ENCODE data around the gene TFIP11. TPM values are rescaled to one million over a fixed set of nuclear protein-coding genes. Genes with fewer than 3 reads are reported as not detected.

The TFIP11 gene
- total RNA-seq, 1 experiment from 2014 or later = 26.9 TPM

DNA sequence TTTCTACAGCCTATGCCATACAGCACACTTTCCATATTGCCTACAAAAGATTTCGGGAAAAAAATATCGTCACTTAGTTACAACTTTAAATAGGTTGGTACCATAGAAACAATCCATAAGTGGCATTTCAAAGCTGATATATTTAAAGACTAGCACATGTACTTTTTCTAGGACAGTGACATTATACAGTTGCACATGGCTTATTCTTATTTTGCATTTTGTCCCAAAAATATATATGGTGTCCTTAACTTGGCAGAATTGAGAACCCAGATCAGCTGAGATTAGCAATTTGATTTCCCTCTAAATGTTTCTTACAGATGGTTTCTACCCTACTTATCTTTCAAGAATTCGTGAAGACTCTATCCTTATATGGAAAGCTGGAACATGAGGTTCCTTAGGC lies 3.7 kb upstream of the TFIP11 start (continued):
- TF ChIP-seq ZBTB21 (CRISPR knock-in tag; IDR thresholded peaks at IDR 0.05; ENCODE audit: borderline replicate concordance) (no peak), JUN (CRISPR knock-in tag; IDR thresholded peaks at IDR 0.05) (no peak), GABPB1 (CRISPR knock-in tag; IDR thresholded peaks at IDR 0.05) (no peak)
- TF ChIP-seq, protein P1, sequence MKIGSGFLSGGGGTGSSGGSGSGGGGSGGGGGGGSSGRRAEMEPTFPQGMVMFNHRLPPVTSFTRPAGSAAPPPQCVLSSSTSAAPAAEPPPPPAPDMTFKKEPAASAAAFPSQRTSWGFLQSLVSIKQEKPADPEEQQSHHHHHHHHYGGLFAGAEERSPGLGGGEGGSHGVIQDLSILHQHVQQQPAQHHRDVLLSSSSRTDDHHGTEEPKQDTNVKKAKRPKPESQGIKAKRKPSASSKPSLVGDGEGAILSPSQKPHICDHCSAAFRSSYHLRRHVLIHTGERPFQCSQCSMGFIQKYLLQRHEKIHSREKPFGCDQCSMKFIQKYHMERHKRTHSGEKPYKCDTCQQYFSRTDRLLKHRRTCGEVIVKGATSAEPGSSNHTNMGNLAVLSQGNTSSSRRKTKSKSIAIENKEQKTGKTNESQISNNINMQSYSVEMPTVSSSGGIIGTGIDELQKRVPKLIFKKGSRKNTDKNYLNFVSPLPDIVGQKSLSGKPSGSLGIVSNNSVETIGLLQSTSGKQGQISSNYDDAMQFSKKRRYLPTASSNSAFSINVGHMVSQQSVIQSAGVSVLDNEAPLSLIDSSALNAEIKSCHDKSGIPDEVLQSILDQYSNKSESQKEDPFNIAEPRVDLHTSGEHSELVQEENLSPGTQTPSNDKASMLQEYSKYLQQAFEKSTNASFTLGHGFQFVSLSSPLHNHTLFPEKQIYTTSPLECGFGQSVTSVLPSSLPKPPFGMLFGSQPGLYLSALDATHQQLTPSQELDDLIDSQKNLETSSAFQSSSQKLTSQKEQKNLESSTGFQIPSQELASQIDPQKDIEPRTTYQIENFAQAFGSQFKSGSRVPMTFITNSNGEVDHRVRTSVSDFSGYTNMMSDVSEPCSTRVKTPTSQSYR (CRISPR knock-in tag; IDR thresholded peaks at IDR 0.05) = no peak
- TF ChIP-seq, protein P2, sequence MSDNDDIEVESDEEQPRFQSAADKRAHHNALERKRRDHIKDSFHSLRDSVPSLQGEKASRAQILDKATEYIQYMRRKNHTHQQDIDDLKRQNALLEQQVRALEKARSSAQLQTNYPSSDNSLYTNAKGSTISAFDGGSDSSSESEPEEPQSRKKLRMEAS (CRISPR knock-in tag; IDR thresholded peaks at IDR 0.05) = no peak

DNA sequence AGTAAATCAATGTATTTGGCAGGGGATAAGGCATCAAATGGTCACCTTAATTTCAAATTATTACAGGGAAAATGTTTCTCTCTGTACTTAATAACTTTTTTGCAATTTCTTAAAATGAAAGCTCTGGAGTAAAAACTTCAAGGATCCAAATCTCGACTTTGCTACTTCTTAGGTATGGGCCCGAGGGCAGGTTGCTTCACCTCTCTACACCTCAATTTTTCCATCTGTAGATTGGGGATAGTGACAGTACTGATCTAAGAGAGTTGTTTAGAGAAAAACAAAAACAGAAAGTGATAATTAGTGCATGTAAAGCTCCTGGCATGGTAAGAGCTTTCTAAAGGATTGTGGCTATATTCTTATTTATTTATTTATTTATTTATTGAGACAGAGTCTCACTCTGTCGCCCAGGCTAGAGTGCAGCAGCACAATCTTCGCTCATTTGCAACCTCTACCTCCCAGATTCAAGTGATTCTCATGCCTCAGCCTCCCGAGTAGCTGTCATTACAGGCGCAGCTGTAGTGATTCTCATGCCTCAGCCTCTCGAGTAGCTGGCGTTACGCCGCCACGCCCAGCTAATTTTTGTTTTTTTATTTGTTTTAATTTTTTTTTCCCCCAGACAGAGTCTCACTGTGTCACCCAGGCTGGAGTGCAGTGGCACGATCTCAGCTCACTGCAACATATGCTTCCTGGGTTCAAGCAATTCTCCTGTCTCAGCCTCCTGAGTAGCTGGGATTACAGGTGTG lies 2.3 kb upstream of the TFIP11 start:
- ATAC-seq (no peak), DNase-seq (ENCODE audit: low spot score) (no peak)
- no peaks in the 10 kb centered on the region for H3K27me3 Mint-ChIP-seq (ENCODE audit: low read depth)
- TF ChIP-seq, protein P3, sequence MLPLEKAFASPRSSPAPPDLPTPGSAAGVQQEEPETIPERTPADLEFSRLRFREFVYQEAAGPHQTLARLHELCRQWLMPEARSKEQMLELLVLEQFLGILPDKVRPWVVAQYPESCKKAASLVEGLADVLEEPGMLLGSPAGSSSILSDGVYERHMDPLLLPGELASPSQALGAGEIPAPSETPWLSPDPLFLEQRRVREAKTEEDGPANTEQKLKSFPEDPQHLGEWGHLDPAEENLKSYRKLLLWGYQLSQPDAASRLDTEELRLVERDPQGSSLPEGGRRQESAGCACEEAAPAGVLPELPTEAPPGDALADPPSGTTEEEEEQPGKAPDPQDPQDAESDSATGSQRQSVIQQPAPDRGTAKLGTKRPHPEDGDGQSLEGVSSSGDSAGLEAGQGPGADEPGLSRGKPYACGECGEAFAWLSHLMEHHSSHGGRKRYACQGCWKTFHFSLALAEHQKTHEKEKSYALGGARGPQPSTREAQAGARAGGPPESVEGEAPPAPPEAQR (CRISPR knock-in tag; IDR thresholded peaks at IDR 0.05) = no peak
- TF ChIP-seq ZBTB21 (CRISPR knock-in tag; IDR thresholded peaks at IDR 0.05; ENCODE audit: borderline replicate concordance) (no peak), ATF6 (CRISPR knock-in tag; IDR thresholded peaks at IDR 0.05) (no peak), ELF4 (CRISPR knock-in tag; IDR thresholded peaks at IDR 0.05; ENCODE audit: low read depth) (no peak), CBFB (CRISPR knock-in tag; IDR thresholded peaks at IDR 0.05; ENCODE audit: low read depth) (no peak), ESRRA (CRISPR knock-in tag; IDR thresholded peaks at IDR 0.05; ENCODE audit: borderline replicate concordance) (no peak), PRRX2 (CRISPR knock-in tag; IDR thresholded peaks at IDR 0.05) (no peak), E2F1 (CRISPR knock-in tag; IDR thresholded peaks at IDR 0.05) (no peak)
- TF ChIP-seq, protein P4, sequence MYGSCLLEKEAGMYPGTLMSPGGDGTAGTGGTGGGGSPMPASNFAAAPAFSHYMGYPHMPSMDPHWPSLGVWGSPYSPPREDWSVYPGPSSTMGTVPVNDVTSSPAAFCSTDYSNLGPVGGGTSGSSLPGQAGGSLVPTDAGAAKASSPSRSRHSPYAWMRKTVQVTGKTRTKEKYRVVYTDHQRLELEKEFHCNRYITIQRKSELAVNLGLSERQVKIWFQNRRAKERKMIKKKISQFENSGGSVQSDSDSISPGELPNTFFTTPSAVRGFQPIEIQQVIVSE (CRISPR knock-in tag; IDR thresholded peaks at IDR 0.05; ENCODE audit: borderline replicate concordance) = no peak
- H3K9me3 Mint-ChIP-seq = no peaks in the 10 kb centered on the region
- ChIA-PET POLR2A (interaction anchor here (0.7 kb wide), 1 partner anchor 118 kb away, joined by 3 read pairs; no protein-coding TSS in a partner anchor), CTCF (interaction anchor here (0.8 to 1.0 kb wide), 2 partner anchors 12 to 154 kb away, joined by 3 read pairs; no protein-coding TSS in a partner anchor)
- no peak overlapping the region for H3K4me3 Mint-ChIP-seq
- H3K27ac Mint-ChIP-seq = no peak overlapping the region
- H3K4me1 Mint-ChIP-seq = peaks cover 21% of the 10 kb centered on the region
- peaks cover 13% of the 10 kb centered on the region for H3K36me3 Mint-ChIP-seq

GRCh38 chr22:26513838-26514237 lies 1.6 kb upstream of the TFIP11 start:
- peak overlapping the region; percentile 99 for H3K4me3 Mint-ChIP-seq
- ChIA-PET POLR2A (no interaction called here), CTCF (no interaction called here)
- no peaks in the 10 kb centered on the region for H3K9me3 Mint-ChIP-seq
- peaks cover 21% of the 10 kb centered on the region for H3K4me1 Mint-ChIP-seq
- ATAC-seq (no peak), DNase-seq (ENCODE audit: low spot score) (no peak)
- H3K27ac Mint-ChIP-seq = no peak overlapping the region
- no peak for TF ChIP-seq ZNF671 (CRISPR knock-in tag; IDR thresholded peaks at IDR 0.05)
- no peak for TF ChIP-seq GABPB1 (CRISPR knock-in tag; IDR thresholded peaks at IDR 0.05)
- no peak for TF ChIP-seq NR3C1 (CRISPR knock-in tag; conservative IDR thresholded peaks at IDR 0.05; ENCODE audit: low read depth)
- no peaks in the 10 kb centered on the region for H3K27me3 Mint-ChIP-seq (ENCODE audit: low read depth)
- H3K36me3 Mint-ChIP-seq = peaks cover 20% of the 10 kb centered on the region
